Fibroblast of lung (primary cell): ENCODE results near the gene CYTH2.

ENCODE experiments used
- EZH2 ChIP-seq: IDR thresholded peaks from 2 replicates; pipeline ENCODE4 v1.5.1; 2012; ENCODE audit warnings: low read length, control low read depth, mild to moderate bottlenecking; ENCODE audit errors: missing control alignments
- TF ChIP-seq, protein P1 (sequence below), 2 donors: IDR thresholded peaks in 1 of 2; conservative IDR thresholded peaks in 1 of 2; 1 replicate in 1 of 2; 2 replicates in 1 of 2; pipeline ENCODE4 v1.5.1; 2011 to 2012; ENCODE audit warnings: low read length in 2 of 2, control low read depth in 1 of 2, inconsistent platforms in 1 of 2, low read depth in 1 of 2, mild to moderate bottlenecking in 1 of 2

DNA sequence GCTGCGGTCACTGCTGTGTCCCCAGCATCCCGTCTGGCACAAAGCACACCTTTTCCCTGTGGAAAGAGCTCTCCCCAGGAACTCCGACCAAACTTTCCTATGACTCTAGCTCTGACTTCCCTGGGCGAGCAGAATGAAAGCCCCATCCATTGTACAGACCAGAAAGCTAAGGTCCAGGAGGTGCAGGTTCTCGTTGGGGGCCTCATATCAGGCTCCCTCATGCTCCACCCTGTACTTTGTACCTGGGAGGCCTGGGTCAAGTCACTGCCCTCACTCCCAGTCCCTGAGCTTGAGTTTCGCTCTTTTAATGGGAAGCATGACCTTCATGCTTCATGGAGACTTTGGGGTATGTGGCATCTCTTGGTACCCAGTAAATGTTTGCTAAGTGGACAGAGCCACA, 18.4 kb downstream of the CYTH2 start:
- TF ChIP-seq, protein P1, sequence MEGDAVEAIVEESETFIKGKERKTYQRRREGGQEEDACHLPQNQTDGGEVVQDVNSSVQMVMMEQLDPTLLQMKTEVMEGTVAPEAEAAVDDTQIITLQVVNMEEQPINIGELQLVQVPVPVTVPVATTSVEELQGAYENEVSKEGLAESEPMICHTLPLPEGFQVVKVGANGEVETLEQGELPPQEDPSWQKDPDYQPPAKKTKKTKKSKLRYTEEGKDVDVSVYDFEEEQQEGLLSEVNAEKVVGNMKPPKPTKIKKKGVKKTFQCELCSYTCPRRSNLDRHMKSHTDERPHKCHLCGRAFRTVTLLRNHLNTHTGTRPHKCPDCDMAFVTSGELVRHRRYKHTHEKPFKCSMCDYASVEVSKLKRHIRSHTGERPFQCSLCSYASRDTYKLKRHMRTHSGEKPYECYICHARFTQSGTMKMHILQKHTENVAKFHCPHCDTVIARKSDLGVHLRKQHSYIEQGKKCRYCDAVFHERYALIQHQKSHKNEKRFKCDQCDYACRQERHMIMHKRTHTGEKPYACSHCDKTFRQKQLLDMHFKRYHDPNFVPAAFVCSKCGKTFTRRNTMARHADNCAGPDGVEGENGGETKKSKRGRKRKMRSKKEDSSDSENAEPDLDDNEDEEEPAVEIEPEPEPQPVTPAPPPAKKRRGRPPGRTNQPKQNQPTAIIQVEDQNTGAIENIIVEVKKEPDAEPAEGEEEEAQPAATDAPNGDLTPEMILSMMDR (conservative IDR thresholded peaks at IDR 0.05 in 1 of 2, IDR thresholded peaks at IDR 0.05 in 1 of 2; ENCODE audit: low read depth in 1 of 2, low read length in 2 of 2): no peak
- TF ChIP-seq EZH2: no peak
